NCI-H2107 treated with DMSO at 0.1 percent for 48 hours (cell line): Measurements from ENCODE around the gene HELZ2.
"Not testable (repeated sequence)": the region's sequence is repeated elsewhere in the genome, so short reads cannot be mapped to it uniquely, and the experiment has no call there.

Experiments used
- DNase-seq: peaks from one replicate; lab custom pipeline; 2025; ENCODE audit not compliant: unreplicated experiment; lab: John Stamatoyannopoulos, UW

The HELZ2 gene

GRCh38 chr20:63565699-63566335, 8.2 kb downstream of the HELZ2 start:
- no peak for DNase-seq

- DNase-seq: no peak
Measured at GRCh38 chr20:63565021-63565698, 8.9 kb downstream of the HELZ2 start.

GRCh38 chr20:63564036-63564810, 9.8 kb downstream of the HELZ2 start:
- no peak for DNase-seq

GRCh38 chr20:63563225-63563935, 10.7 kb downstream of the HELZ2 start:
- no peak for DNase-seq

- DNase-seq: no peak
Measured at GRCh38 chr20:63562461-63563224, 11.4 kb downstream of the HELZ2 start.

- no peak for DNase-seq
Measured at GRCh38 chr20:63561624-63562396, 12.2 kb downstream of the HELZ2 start.

GRCh38 chr20:63560856-63561609, 13.0 kb downstream of the HELZ2 start:
- no peak for DNase-seq

GRCh38 chr20:63560333-63560805, 13.7 kb downstream of the HELZ2 start:
- DNase-seq: no peak

GRCh38 chr20:63559485-63560332, 14.3 kb downstream of the HELZ2 start:
- not testable (repeated sequence) for DNase-seq

- DNase-seq: no peak
Measured at GRCh38 chr20:63558804-63559484, 15.1 kb downstream of the HELZ2 start.

- DNase-seq: no peak
Measured at GRCh38 chr20:63557481-63557891, 16.6 kb downstream of the HELZ2 start.

- DNase-seq: no peak
Measured at GRCh38 chr20:63556873-63557478, 17.1 kb downstream of the HELZ2 start.

GRCh38 chr20:63555661-63556381, 18.2 kb downstream of the HELZ2 start:
- DNase-seq: no peak

- no peak for DNase-seq
Measured at GRCh38 chr20:63554361-63555278, 19.4 kb downstream of the HELZ2 start.

GRCh38 chr20:63553933-63554290, 20.1 kb downstream of the HELZ2 start, which contains the start of gene FNDC11:
TSS of gene FNDC11 (plus strand) at chr20:63554159. CDS start at chr20:63555664, 1,505 bp downstream.
- DNase-seq: no peak
